ENCODE measurements around the gene VAMP5.

Gene VAMP5

DNA sequence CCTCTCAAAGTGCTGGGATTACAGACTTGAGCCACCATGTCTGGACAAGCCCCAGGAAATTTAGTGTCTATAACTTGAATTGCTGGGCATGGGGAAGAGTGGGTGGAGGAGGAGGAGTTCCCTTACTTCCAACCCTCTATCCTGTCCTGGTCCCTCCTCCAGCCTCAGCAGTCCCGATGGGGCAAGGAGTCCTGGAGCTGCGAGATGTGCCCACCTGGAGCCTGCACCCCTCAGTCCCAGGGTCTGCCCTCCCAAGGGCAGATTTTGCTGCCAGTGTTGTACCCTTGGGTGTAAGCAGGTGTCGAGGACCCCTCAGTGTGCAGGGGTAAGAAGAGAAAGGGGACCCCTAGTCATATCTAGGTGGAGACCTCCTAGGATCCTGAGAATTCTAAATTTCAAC, 4.0 kb upstream of the VAMP5 start:
- no peaks in the 10 kb centered on the region for H3K27me3 ChIP-seq (ENCODE audit: control insufficient read depth in 5 of 5, insufficient read depth in 4 of 5, low read length in 5 of 5)
- H3K4me3 ChIP-seq (ENCODE audit: low read depth in 1 of 5, low read length in 5 of 5): no peak overlapping the region
- peaks cover 9 to 65% (median 56%) of the 10 kb centered on the region in 5 donors for H3K4me1 ChIP-seq (ENCODE audit: control insufficient read depth in 5 of 5, insufficient read depth in 5 of 5, low read length in 5 of 5)
- H3K9me3 ChIP-seq (ENCODE audit: control insufficient read depth in 5 of 5, low read length in 5 of 5): no peaks in the 10 kb centered on the region
- H3K9ac ChIP-seq (ENCODE audit: low read length in 5 of 5): peak overlapping the region in 1 of 5 donors; percentile 53
- H3K27ac ChIP-seq (ENCODE audit: low read depth, low read length): peak overlapping the region; percentile 73
- H3K36me3 ChIP-seq (ENCODE audit: control insufficient read depth in 5 of 5, insufficient read depth in 5 of 5, low read length in 5 of 5): peaks cover 0 to 4% (median 0%) of the 10 kb centered on the region in 5 donors

DNA sequence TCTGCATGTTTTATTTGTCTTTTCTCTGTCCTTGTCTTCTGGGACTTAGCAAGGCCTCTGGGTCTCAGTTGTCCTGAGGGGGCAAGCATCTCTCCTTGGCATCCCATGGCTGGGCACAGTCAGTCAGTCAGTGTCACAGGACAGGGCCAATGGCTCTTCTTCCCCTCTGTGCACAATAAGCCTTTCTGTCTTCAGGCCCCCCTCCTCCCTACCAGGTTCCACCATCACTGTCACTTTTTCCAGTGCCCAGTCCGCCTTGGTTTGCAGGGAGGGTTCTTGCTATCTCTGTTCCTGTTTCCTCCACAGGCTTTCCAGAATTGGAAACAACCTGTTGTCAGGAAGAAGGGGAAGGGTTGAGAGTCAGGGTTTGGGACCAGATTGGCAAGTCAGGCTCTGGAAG, 1.7 kb upstream of the VAMP5 start:
- Histone ChIP-seq H3K4me3 (ENCODE audit: low read depth in 1 of 5, low read length in 5 of 5) (no peak overlapping the region), H3K27me3 (ENCODE audit: control insufficient read depth in 5 of 5, insufficient read depth in 4 of 5, low read length in 5 of 5) (no peaks in the 10 kb centered on the region), H3K9me3 (ENCODE audit: control insufficient read depth in 5 of 5, low read length in 5 of 5) (no peaks in the 10 kb centered on the region), H3K4me1 (ENCODE audit: control insufficient read depth in 5 of 5, insufficient read depth in 5 of 5, low read length in 5 of 5) (peaks cover 12 to 75% (median 59%) of the 10 kb centered on the region in 5 donors), H3K36me3 (ENCODE audit: control insufficient read depth in 5 of 5, insufficient read depth in 5 of 5, low read length in 5 of 5) (peaks cover 0 to 4% (median 0%) of the 10 kb centered on the region in 5 donors), H3K27ac (ENCODE audit: low read depth, low read length) (no peak overlapping the region), H3K9ac (ENCODE audit: low read length in 5 of 5) (no peak overlapping the region)

DNA sequence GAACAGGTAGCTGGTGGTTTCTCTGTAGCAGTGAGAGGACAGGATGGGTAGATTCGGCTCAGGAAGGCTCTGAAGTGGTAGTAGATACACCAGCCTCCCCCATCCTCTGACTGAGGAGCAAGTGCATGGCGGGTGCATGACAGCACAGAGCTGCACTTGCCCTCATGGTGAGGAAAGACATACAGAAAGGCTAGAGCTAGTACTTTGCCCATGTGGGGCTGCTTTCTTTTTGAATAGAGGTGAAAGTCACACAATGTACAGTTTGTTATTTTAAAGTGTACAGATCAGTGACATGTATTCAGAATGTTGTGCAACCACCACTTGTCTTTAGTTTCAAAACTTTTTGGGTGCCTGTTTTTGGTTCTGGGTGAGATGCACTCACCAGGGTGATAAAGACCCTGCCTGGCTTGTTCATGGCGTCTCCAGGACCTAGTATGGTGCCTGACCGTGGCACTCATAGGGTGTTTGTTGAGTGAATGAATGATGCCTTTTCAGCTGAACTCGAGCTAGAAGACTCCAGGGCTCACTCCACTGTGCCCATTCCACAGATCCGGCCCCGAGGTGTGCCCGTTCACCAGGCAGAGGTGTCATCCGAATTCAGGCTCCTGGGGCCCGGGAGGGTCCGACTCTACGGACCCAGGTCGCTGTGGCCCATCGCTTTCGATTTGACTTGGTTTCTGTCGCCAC, 421 bp upstream of the VAMP5 start:
- peak overlapping the region; percentile 35 to 83 (median 68) for H3K9ac ChIP-seq (ENCODE audit: low read length in 5 of 5)
- H3K27me3 ChIP-seq (ENCODE audit: control insufficient read depth in 5 of 5, insufficient read depth in 4 of 5, low read length in 5 of 5): no peaks in the 10 kb centered on the region
- H3K36me3 ChIP-seq (ENCODE audit: control insufficient read depth in 5 of 5, insufficient read depth in 5 of 5, low read length in 5 of 5): peaks cover 0 to 4% (median 0%) of the 10 kb centered on the region in 5 donors
- peaks cover 16 to 75% (median 58%) of the 10 kb centered on the region in 5 donors for H3K4me1 ChIP-seq (ENCODE audit: control insufficient read depth in 5 of 5, insufficient read depth in 5 of 5, low read length in 5 of 5)
- peak overlapping the region; percentile 65 to 82 (median 74) for H3K4me3 ChIP-seq (ENCODE audit: low read depth in 1 of 5, low read length in 5 of 5)
- peak overlapping the region; percentile 92 for H3K27ac ChIP-seq (ENCODE audit: low read depth, low read length)
- H3K9me3 ChIP-seq (ENCODE audit: control insufficient read depth in 5 of 5, low read length in 5 of 5): no peaks in the 10 kb centered on the region

DNA sequence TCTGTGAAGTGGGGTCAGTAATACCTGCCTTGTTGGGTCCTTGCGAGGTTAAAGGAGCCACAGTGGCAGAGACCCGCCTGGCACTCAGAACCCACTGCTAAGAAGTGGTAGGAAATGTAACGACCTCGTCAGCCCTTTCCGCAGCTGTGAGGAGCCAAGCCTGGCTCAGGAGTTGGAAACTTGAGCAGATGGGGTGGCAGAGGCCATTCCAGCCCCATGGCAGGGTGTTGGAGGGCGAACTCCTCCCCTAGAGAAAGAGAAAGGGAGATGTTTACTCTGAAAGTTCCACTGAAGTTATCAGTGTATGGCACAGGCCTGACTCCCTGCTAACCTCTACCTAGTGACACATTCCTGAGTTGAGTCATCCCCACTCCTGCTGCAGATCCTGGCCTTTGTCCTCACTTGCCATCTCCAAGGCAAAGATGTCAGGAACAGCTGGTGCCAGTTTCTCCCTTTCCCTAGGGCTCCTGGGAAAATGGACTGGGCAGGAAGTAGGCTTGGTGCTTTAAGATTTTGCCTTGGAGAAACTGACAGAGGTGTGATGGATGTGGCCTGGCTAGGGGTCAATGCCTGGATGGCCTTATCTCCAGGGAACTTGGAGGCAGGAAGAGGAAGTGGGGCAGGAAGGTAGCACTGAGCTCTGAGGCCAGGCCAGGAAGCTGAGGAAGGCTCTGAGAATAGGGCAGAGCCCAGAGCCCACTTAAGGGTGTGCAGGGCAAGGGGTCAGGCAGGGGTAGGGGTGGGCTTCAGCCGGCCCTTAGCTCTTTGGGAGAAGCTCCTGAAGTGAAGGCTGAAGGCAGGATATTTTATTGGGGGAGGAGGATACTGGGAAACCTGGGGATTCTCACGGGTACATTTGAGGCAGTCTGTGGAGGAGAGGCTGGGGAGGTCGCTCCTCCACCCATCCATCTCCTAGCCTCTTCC, 888 bp downstream of the VAMP5 start:
- H3K9ac ChIP-seq (ENCODE audit: low read length in 5 of 5): peak overlapping the region; percentile 29 to 84 (median 79)
- H3K4me3 ChIP-seq (ENCODE audit: low read depth in 1 of 5, low read length in 5 of 5): peak overlapping the region; percentile 68 to 82 (median 79)
- peaks cover 14 to 77% (median 56%) of the 10 kb centered on the region in 5 donors for H3K4me1 ChIP-seq (ENCODE audit: control insufficient read depth in 5 of 5, insufficient read depth in 5 of 5, low read length in 5 of 5)
- no peaks in the 10 kb centered on the region for H3K27me3 ChIP-seq (ENCODE audit: control insufficient read depth in 5 of 5, insufficient read depth in 4 of 5, low read length in 5 of 5)
- peak overlapping the region; percentile 92 for H3K27ac ChIP-seq (ENCODE audit: low read depth, low read length)
- peaks cover 0 to 4% (median 0%) of the 10 kb centered on the region in 5 donors for H3K36me3 ChIP-seq (ENCODE audit: control insufficient read depth in 5 of 5, insufficient read depth in 5 of 5, low read length in 5 of 5)
- no peaks in the 10 kb centered on the region for H3K9me3 ChIP-seq (ENCODE audit: control insufficient read depth in 5 of 5, low read length in 5 of 5)

DNA sequence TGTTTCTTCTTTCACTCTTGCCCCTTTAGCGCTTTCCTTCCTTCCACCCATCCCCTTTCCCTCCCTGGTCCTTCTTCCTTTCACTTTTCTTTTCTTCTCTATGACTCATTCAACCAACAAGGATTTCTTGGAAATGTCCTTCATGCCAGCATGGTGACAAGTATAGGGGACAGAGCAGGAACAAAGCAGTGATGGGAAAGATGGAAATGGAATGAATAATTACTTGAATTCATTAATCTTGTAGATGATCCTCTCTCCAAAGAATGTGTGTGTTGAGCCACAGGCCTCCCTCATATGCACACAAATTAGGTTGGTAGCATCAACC, 1.5 kb downstream of the VAMP5 start:
- Histone ChIP-seq H3K27ac (ENCODE audit: low read depth, low read length) (peak overlapping the region; percentile 92), H3K4me3 (ENCODE audit: low read depth in 1 of 5, low read length in 5 of 5) (peak overlapping the region; percentile 17 to 82 (median 79))

DNA sequence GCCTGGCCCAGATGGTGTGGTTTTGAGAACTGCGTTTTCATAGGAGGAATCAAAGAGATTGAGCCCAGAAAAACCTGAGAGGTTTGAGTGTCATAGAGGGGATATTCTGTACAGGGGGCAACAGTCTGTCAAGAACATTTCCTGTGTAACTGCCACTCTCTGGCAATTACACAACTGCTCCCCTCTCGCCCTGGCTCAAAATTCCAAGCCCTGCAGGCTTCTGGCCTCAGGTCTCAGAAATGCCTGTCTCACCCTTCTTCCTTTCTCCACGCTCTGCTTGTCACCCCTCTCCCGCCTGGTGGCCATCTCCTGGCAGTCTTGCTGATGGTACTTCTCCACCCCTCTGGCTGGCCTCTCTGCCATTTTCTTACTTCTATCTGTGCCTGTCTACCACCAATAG, 4.0 kb downstream of the VAMP5 start:
- Histone ChIP-seq H3K4me1 (ENCODE audit: control insufficient read depth in 5 of 5, insufficient read depth in 5 of 5, low read length in 5 of 5) (peaks cover 17 to 92% (median 76%) of the 10 kb centered on the region in 5 donors), H3K4me3 (ENCODE audit: low read depth in 1 of 5, low read length in 5 of 5) (no peak overlapping the region), H3K27ac (ENCODE audit: low read depth, low read length) (peak overlapping the region; percentile 92), H3K9ac (ENCODE audit: low read length in 5 of 5) (peak overlapping the region in 1 of 5 donors; percentile 39), H3K27me3 (ENCODE audit: control insufficient read depth in 5 of 5, insufficient read depth in 4 of 5, low read length in 5 of 5) (no peaks in the 10 kb centered on the region), H3K36me3 (ENCODE audit: control insufficient read depth in 5 of 5, insufficient read depth in 5 of 5, low read length in 5 of 5) (peaks cover 0 to 5% (median 0%) of the 10 kb centered on the region in 5 donors), H3K9me3 (ENCODE audit: control insufficient read depth in 5 of 5, low read length in 5 of 5) (no peaks in the 10 kb centered on the region)

More for the DNA sequence above, 1.5 kb downstream of the VAMP5 start:
- Histone ChIP-seq H3K4me1 (ENCODE audit: control insufficient read depth in 5 of 5, insufficient read depth in 5 of 5, low read length in 5 of 5) (peaks cover 14 to 80% (median 59%) of the 10 kb centered on the region in 5 donors), H3K9ac (ENCODE audit: low read length in 5 of 5) (peak overlapping the region in 4 of 5 donors; percentile 0 to 39 (median 31)), H3K27me3 (ENCODE audit: control insufficient read depth in 5 of 5, insufficient read depth in 4 of 5, low read length in 5 of 5) (no peaks in the 10 kb centered on the region), H3K9me3 (ENCODE audit: control insufficient read depth in 5 of 5, low read length in 5 of 5) (no peaks in the 10 kb centered on the region), H3K36me3 (ENCODE audit: control insufficient read depth in 5 of 5, insufficient read depth in 5 of 5, low read length in 5 of 5) (peaks cover 0 to 4% (median 0%) of the 10 kb centered on the region in 5 donors)

DNA sequence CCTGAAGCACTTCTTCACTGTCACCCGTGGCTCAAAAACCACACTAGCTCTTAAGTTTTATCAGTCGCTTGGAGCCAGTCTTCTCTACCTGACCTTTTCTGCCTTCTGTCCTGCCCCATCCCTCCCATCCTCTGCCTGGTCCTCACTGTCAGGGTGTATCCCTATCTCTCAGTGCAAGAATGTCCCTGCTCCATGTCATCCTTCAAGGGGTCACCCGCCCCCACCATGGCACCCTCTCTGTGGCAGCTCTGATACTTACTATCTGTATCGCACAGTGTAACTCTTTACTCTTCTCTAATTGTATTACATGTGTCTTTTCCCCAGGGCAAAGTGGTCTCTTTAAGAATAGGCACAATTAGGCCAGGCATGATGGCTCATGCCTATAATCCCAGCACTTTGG, 4.4 kb downstream of the VAMP5 start:
- Histone ChIP-seq H3K9ac (ENCODE audit: low read length in 5 of 5) (peak overlapping the region in 2 of 5 donors; percentile 18 to 39), H3K9me3 (ENCODE audit: control insufficient read depth in 5 of 5, low read length in 5 of 5) (no peaks in the 10 kb centered on the region), H3K4me3 (ENCODE audit: low read depth in 1 of 5, low read length in 5 of 5) (no peak overlapping the region), H3K27me3 (ENCODE audit: control insufficient read depth in 5 of 5, insufficient read depth in 4 of 5, low read length in 5 of 5) (no peaks in the 10 kb centered on the region), H3K36me3 (ENCODE audit: control insufficient read depth in 5 of 5, insufficient read depth in 5 of 5, low read length in 5 of 5) (peaks cover 0 to 6% (median 0%) of the 10 kb centered on the region in 5 donors), H3K4me1 (ENCODE audit: control insufficient read depth in 5 of 5, insufficient read depth in 5 of 5, low read length in 5 of 5) (peaks cover 17 to 90% (median 74%) of the 10 kb centered on the region in 5 donors), H3K27ac (ENCODE audit: low read depth, low read length) (peak overlapping the region; percentile 92)

DNA sequence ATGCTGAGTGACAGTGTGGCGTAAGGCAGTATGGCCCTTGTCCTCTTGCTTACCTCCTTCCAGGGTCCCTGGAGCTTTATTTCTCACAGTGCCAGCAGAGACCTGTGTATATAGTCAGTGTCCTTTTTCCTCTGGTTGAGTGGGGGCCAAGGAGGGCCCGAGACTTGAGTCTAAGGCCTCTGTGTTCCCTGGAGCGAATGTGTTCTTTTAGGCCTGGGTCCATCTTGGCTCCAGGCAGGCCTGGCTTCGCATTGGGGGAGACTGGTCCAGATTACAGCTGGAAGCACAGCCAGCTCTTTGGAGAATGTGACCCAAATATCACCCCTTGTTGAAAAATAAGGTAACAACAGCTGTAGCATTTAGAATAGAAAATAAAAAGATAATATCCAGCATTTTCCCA, 5.0 kb downstream of the VAMP5 start:
- Histone ChIP-seq H3K9ac (ENCODE audit: low read length in 5 of 5) (peak overlapping the region in 2 of 5 donors; percentile 18 to 49), H3K27me3 (ENCODE audit: control insufficient read depth in 5 of 5, insufficient read depth in 4 of 5, low read length in 5 of 5) (no peaks in the 10 kb centered on the region), H3K4me1 (ENCODE audit: control insufficient read depth in 5 of 5, insufficient read depth in 5 of 5, low read length in 5 of 5) (peaks cover 17 to 87% (median 71%) of the 10 kb centered on the region in 5 donors), H3K27ac (ENCODE audit: low read depth, low read length) (peak overlapping the region; percentile 92), H3K9me3 (ENCODE audit: control insufficient read depth in 5 of 5, low read length in 5 of 5) (no peaks in the 10 kb centered on the region), H3K36me3 (ENCODE audit: control insufficient read depth in 5 of 5, insufficient read depth in 5 of 5, low read length in 5 of 5) (peaks cover 0 to 6% (median 0%) of the 10 kb centered on the region in 5 donors), H3K4me3 (ENCODE audit: low read depth in 1 of 5, low read length in 5 of 5) (no peak overlapping the region)

DNA sequence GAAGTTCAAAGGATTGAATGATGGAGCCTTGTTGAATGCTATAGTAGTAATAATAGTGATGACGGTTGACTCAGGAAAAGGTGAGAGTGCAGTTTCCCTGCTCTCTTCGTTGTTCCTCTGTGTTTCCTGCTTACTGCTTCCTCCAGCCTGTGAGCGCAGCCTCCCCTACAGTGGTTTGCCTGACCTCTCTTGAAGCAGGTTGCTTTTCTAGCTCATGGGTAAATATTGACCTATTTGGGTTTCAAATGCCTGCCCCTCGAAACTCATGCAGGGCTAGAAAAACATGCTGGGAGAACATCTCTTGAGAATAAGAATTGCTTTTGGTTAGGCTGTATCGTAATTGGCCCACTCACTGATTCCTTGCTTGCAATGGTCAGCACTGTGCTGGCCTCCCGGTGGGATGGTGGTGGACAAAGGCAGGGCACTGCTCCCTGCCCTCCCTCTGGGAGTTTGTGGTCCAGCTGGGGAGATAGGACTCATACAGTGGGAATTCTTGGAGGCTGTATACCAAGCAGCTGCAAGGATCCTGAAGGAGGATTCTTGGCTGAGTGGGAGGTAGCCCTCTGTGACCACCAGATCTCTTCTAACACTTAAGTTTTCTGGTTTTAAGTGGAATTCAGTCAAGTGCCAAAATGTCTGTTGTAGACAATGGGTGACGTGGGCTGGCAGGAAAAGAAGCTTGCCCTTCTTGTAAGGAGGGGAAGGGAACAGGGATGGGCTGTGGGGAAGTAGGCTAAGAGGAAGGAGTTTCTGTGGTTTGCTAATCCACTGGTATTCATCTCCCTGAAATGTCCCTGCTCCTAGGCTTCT, 6.0 kb downstream of the VAMP5 start:
- peak overlapping the region in 2 of 5 donors; percentile 7 to 24 for H3K4me3 ChIP-seq (ENCODE audit: low read depth in 1 of 5, low read length in 5 of 5)
- H3K27ac ChIP-seq (ENCODE audit: low read depth, low read length): peak overlapping the region; percentile 92
- H3K27me3 ChIP-seq (ENCODE audit: control insufficient read depth in 5 of 5, insufficient read depth in 4 of 5, low read length in 5 of 5): no peaks in the 10 kb centered on the region
- peak overlapping the region in 1 of 5 donors; percentile 63 for H3K9ac ChIP-seq (ENCODE audit: low read length in 5 of 5)
- no peaks in the 10 kb centered on the region for H3K9me3 ChIP-seq (ENCODE audit: control insufficient read depth in 5 of 5, low read length in 5 of 5)
- H3K36me3 ChIP-seq (ENCODE audit: control insufficient read depth in 5 of 5, insufficient read depth in 5 of 5, low read length in 5 of 5): peaks cover 0 to 6% (median 0%) of the 10 kb centered on the region in 5 donors
- H3K4me1 ChIP-seq (ENCODE audit: control insufficient read depth in 5 of 5, insufficient read depth in 5 of 5, low read length in 5 of 5): peaks cover 16 to 88% (median 72%) of the 10 kb centered on the region in 5 donors
